Activated T-helper 2 cell treated with anti-CD3 and anti-CD28 coated beads, Interferon-gamma antibody, Interleukin-2, Interleukin-4, amounts not matched to agents 10 μg/mL and 5 μg/mL and 100 μg/mL, durations not matched to agents 14 hours and 24 hours and 36 hours (primary cell): ENCODE results near the gene PSMD5. TPM values are rescaled to one million over a fixed set of nuclear protein-coding genes. Genes with fewer than 3 reads are reported as not detected.

Source experiments
- DNase-seq: peaks from one replicate; pipeline ENCODE4 v3.0.0; 2021; ENCODE audit warnings: low spot score
- H3K27ac Mint-ChIP-seq: one replicate; pipeline ENCODE4 v1.8.0; 2021; ENCODE audit warnings: mixed read lengths
- H3K27me3 Mint-ChIP-seq: one replicate; pipeline ENCODE4 v1.8.0; 2021; ENCODE audit warnings: low read depth, mixed read lengths
- H3K36me3 Mint-ChIP-seq: one replicate; pipeline ENCODE4 v1.8.0; 2021; ENCODE audit warnings: low read depth, mixed read lengths
- H3K4me1 Mint-ChIP-seq: one replicate; pipeline ENCODE4 v1.8.0; 2021; ENCODE audit warnings: low read depth, mixed read lengths
- H3K4me3 Mint-ChIP-seq: one replicate; pipeline ENCODE4 v1.8.0; 2021; ENCODE audit warnings: low read depth, mild to moderate bottlenecking, moderate library complexity, mixed read lengths
- H3K9me3 Mint-ChIP-seq: one replicate; pipeline ENCODE4 v1.8.0; 2021; ENCODE audit warnings: mixed read lengths
- intact Hi-C: fragments of 100-400 bp; cut with micrococcal nuclease; formaldehyde crosslinking; loops from one replicate; pipeline ENCODE4 v1.15.1; 2023
- total RNA-seq: library from RNA; stranded (reverse); gene quantifications from 2 replicates; pipeline ENCODE4 v1.2.3, GENCODE V29; 2022

Gene PSMD5
- total RNA-seq, 1 donor from 2014 or later: 67.9 TPM

DNA sequence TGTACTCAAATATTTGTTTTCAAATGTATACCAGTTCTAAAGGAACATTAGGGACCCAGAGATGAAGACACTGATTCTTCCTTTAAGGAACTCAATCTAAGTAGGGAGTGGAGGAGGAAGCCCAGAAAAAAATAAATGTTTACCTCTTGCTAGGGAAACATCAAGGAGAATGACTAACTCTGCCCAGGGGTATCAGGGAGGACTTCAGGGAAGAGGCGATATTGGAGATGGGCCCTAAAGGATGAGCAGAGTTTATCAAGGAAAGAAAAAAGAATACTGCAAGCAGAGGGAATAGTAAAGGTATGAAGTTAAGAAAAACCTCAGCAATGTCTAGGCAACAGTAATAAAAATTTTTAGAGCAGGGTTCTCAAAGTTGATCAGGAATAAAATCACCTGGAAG, 65.9 kb downstream of the PSMD5 start:
- no peaks in the 10 kb centered on the region for H3K27me3 Mint-ChIP-seq
- peak overlapping the region; percentile 47 for H3K27ac Mint-ChIP-seq
- DNase-seq: no peak
- H3K36me3 Mint-ChIP-seq: peaks cover 70% of the 10 kb centered on the region
- peaks cover 10% of the 10 kb centered on the region for H3K4me1 Mint-ChIP-seq
- no peak overlapping the region for H3K4me3 Mint-ChIP-seq
- no peaks in the 10 kb centered on the region for H3K9me3 Mint-ChIP-seq
- intact Hi-C loops: no loop called here

DNA sequence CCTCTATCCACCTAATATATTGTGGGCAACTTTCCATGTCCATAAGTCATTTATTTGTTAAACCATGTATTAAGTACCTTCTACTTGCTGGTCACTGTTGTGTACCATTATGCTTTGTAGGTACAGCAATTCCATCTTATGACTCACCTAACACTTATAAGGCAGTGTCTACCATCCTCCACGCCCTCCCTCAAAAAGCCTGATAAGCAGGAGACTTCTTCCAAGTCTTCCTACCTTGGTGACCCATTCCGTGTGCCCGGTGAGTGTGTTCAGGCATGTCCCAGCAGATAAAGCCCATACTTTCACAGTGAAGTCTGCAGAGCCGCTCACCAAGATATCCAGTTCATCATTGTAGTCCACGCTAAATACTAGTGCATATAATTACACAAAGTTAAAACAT, 66.9 kb downstream of the PSMD5 start:
- no peak overlapping the region for H3K27ac Mint-ChIP-seq
- DNase-seq: no peak
- H3K4me1 Mint-ChIP-seq: peaks cover 13% of the 10 kb centered on the region
- intact Hi-C loops: no loop called here
- H3K4me3 Mint-ChIP-seq: no peak overlapping the region
- peaks cover 72% of the 10 kb centered on the region for H3K36me3 Mint-ChIP-seq
- no peaks in the 10 kb centered on the region for H3K27me3 Mint-ChIP-seq
- H3K9me3 Mint-ChIP-seq: no peaks in the 10 kb centered on the region

DNA sequence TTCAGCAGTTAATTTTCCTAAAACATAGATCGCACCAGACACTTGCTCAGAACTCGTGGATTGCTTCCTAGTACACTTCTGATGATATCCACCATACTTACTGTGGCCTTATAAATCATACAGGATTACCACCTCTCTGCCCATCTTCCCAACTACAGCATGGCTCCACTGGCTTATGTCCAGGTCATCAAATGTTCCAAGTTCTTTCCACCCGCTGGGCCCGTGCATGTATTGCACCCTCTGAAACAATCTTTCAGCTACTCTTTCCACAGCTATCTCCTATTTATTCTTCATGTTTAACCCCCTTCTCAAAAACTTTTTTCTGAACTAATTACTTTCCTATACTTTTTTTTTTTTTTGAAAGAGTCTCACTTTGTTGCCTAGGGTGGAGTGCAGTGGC, 68.0 kb downstream of the PSMD5 start:
- Mint-ChIP-seq H3K36me3 (peaks cover 78% of the 10 kb centered on the region), H3K4me1 (peaks cover 22% of the 10 kb centered on the region), H3K9me3 (no peaks in the 10 kb centered on the region), H3K27me3 (no peaks in the 10 kb centered on the region), H3K4me3 (no peak overlapping the region), H3K27ac (no peak overlapping the region)
- intact Hi-C loops: no loop called here
- no peak for DNase-seq

- intact Hi-C loops: no loop called here
- Mint-ChIP-seq H3K27ac (no peak overlapping the region), H3K4me3 (no peak overlapping the region), H3K36me3 (peaks cover 77% of the 10 kb centered on the region), H3K27me3 (no peaks in the 10 kb centered on the region), H3K9me3 (no peaks in the 10 kb centered on the region), H3K4me1 (peaks cover 32% of the 10 kb centered on the region)
- no peak for DNase-seq
These were observed 69.5 kb downstream of the PSMD5 start for GRCh38 chr9:120773256-120773655.

DNA sequence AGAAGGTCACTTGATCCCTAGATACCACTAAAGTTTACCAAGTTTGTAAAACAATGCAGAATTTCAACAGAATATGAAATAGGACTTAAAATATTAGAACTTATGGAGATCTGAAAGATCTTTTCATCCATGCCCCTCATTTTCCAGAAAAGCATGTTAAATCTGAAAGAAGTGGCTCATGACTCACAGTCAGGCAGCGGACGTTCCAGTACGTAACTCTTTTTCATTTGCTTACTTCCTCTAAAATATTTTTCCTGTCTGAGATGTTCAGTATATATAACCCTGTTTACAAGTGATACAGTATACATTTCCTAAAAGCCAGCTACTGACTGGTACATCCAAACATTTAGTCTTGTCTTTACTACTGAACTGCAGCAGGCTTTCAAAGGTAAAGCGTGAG, 71.8 kb downstream of the PSMD5 start:
- no peak overlapping the region for H3K4me3 Mint-ChIP-seq
- H3K27ac Mint-ChIP-seq: peak overlapping the region; percentile 51
- intact Hi-C loops: no loop called here
- peaks cover 76% of the 10 kb centered on the region for H3K36me3 Mint-ChIP-seq
- no peaks in the 10 kb centered on the region for H3K9me3 Mint-ChIP-seq
- DNase-seq: no peak
- peaks cover 45% of the 10 kb centered on the region for H3K4me1 Mint-ChIP-seq
- H3K27me3 Mint-ChIP-seq: no peaks in the 10 kb centered on the region

GRCh38 chr9:120768886-120769285, 73.8 kb downstream of the PSMD5 start:
- H3K36me3 Mint-ChIP-seq: peaks cover 76% of the 10 kb centered on the region
- peaks cover 46% of the 10 kb centered on the region for H3K4me1 Mint-ChIP-seq
- H3K9me3 Mint-ChIP-seq: no peaks in the 10 kb centered on the region

DNA sequence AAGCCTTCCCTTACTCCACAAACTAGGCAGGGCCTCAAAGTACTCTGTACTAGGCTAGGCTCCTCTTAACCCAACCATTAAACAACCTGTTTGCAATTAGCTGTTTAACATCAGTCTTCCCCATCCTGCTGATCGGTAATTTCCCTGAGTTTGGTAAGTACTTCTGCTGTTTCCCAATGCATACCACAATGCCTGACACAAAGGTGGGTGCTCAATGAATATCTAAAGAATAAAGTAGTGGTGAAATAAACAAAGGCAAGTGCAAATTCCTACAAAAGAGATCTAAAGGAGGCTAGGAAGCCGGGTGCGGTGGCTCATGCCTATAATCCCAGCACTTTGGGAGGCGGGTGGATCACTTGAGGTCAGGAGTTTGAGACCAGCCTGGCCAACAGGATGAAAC, 74.5 kb downstream of the PSMD5 start:
- H3K27ac Mint-ChIP-seq: peak overlapping the region; percentile 29
- no peak overlapping the region for H3K4me3 Mint-ChIP-seq
- no peak for DNase-seq
- H3K27me3 Mint-ChIP-seq: no peaks in the 10 kb centered on the region
- intact Hi-C loops: no loop called here
- H3K36me3 Mint-ChIP-seq: peaks cover 81% of the 10 kb centered on the region
- H3K9me3 Mint-ChIP-seq: no peaks in the 10 kb centered on the region
- H3K4me1 Mint-ChIP-seq: peaks cover 46% of the 10 kb centered on the region

More at GRCh38 chr9:120768886-120769285, 73.8 kb downstream of the PSMD5 start:
- DNase-seq: no peak
- peak overlapping the region; percentile 7 for H3K27ac Mint-ChIP-seq
- H3K27me3 Mint-ChIP-seq: no peaks in the 10 kb centered on the region
- intact Hi-C loops: no loop called here
- H3K4me3 Mint-ChIP-seq: no peak overlapping the region

DNA sequence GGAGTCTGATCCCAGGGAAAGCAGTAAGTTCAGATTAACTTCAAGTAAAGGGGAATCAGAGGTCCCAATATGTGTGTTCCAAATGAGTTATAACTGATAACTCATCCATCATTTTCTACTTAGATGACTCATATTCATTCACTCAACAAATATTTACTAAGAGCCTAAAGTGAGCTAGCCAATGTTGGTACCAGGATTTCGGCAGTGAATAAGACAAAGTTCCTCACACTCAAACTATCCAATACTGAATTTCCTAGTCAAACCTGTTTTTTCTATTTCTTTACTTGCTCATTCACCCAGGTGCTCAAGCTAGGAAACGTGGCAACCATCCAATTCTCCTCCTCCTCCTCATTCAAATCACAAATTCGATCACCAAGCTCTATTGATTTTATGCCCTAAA, 75.3 kb downstream of the PSMD5 start:
- Mint-ChIP-seq H3K4me3 (no peak overlapping the region), H3K27me3 (no peaks in the 10 kb centered on the region), H3K27ac (peak overlapping the region; percentile 47), H3K36me3 (peaks cover 85% of the 10 kb centered on the region), H3K4me1 (peaks cover 44% of the 10 kb centered on the region), H3K9me3 (no peaks in the 10 kb centered on the region)
- intact Hi-C loops: no loop called here
- DNase-seq: no peak

Other genes with a start within 250 kb of the PSMD5 start
- 5.0 TPM in 2 replicates for gene MEGF9, start 128.5 kb downstream of the PSMD5 start, total RNA-seq
- gene FBXW2, start 49.5 kb downstream of the PSMD5 start, total RNA-seq: 79.7 and 80.2 TPM in 2 replicates
- gene PHF19, start 34.3 kb upstream of the PSMD5 start, total RNA-seq: 167 and 170 TPM in 2 replicates
- gene TRAF1, start 83.9 kb upstream of the PSMD5 start, total RNA-seq: 164 TPM in 2 replicates
- gene C5, start 207.4 kb upstream of the PSMD5 start, total RNA-seq: 0.82 and 1.8 TPM in 2 replicates
- 67.6 and 68.4 TPM in 2 replicates for gene CNTRL, start 232.0 kb upstream of the PSMD5 start, total RNA-seq